Small intestine (tissue), 7 donors: ENCODE measurements around the gene GLRA3. TPM values are rescaled to one million over a fixed set of nuclear protein-coding genes. Genes with fewer than 3 reads are reported as not detected.

ENCODE experiments used
- DNase-seq, 2 donors: peaks; one replicate each; pipeline versions ENCODE4 v3.0.0 to v3.0.0-alpha.2; 2013
- FAIRE-seq: peaks from 2 replicates; lab custom pipeline; 2012; peaks lifted over from hg19 to GRCh38; lab: Jason Lieb, UNC
- H3K27ac ChIP-seq, 3 donors: one replicate each; pipeline ENCODE4 v1.5.1; 2013; ENCODE audit warnings: low read length in 2 of 3, mild to moderate bottlenecking in 2 of 3, control low read depth in 1 of 3, inconsistent platforms in 1 of 3, low read depth in 1 of 3, moderate library complexity in 1 of 3
- H3K27me3 ChIP-seq, 3 donors: one replicate each; pipeline ENCODE4 v1.6.1; 2013; ENCODE audit warnings: low read length in 3 of 3, inconsistent platforms in 1 of 3; ENCODE audit not compliant: control insufficient read depth in 3 of 3, insufficient read depth in 3 of 3
- H3K36me3 ChIP-seq, 3 donors: one replicate each; pipeline ENCODE4 v1.6.1; 2013; ENCODE audit warnings: low read length in 3 of 3, inconsistent platforms in 1 of 3, low read depth in 1 of 3, mild to moderate bottlenecking in 1 of 3, moderate library complexity in 1 of 3; ENCODE audit not compliant: control insufficient read depth in 3 of 3, insufficient read depth in 2 of 3
- H3K4me1 ChIP-seq, 3 donors: one replicate each; pipeline ENCODE4 v1.6.1; 2013; ENCODE audit warnings: low read length in 2 of 3, inconsistent platforms in 1 of 3, low read depth in 1 of 3, mild to moderate bottlenecking in 1 of 3, moderate library complexity in 1 of 3; ENCODE audit not compliant: control insufficient read depth in 3 of 3, insufficient read depth in 2 of 3
- H3K4me3 ChIP-seq, 3 donors: one replicate each; pipeline ENCODE4 v1.5.1; 2013; ENCODE audit warnings: low read length in 3 of 3, control low read depth in 1 of 3, inconsistent platforms in 1 of 3, low read depth in 1 of 3, mild to moderate bottlenecking in 1 of 3, moderate library complexity in 1 of 3
- H3K9me3 ChIP-seq, 2 donors: one replicate each; pipeline ENCODE4 v1.6.1; 2013; ENCODE audit warnings: low read depth in 1 of 2, low read length in 1 of 2; ENCODE audit not compliant: control insufficient read depth in 2 of 2, insufficient read depth in 1 of 2
- WGBS, 3 donors: extraction: QIAGEN DNeasy Blood & Tissue Kit; methylation state at CpG; one replicate each; pipeline ENCODE4 v1.1.7; 2013; 5-methylcytosine and 5-hydroxymethylcytosine counted together
- polyA plus RNA-seq, 4 donors: library from polyadenylated mRNA; stranded (reverse) in 3 of 4; unstranded in 1 of 4; fragments of 200-250 nt in 3 of 4; fragments of 120-200 nt in 1 of 4; gene quantifications; one replicate each; pipeline versions ENCODE4 v1.2.1 to v1.2.3, GENCODE V29; 2013
- donor health status: healthy with polysubstance abuse.
- donor health status: control.
- donor health status: control.
- donor health status: Bipolar disorder and iron deficiency.
- donor health status: healthy.

GLRA3 gene
- polyA plus RNA-seq, 4 donors = 0.04 to 0.28 TPM; not detected in 2

GRCh38 chr4:174654634-174655033 lies 174.4 kb downstream of the GLRA3 start:
- no peak for DNase-seq
- Histone ChIP-seq H3K36me3 (no peaks in the 10 kb centered on the region), H3K4me3 (no peak overlapping the region), H3K4me1 (no peaks in the 10 kb centered on the region), H3K27me3 (no peaks in the 10 kb centered on the region), H3K27ac (no peak overlapping the region), H3K9me3 (no peaks in the 10 kb centered on the region)
- FAIRE-seq = no peak
- 70 to 85% (median 79%) methylated on average over 4 of the region's 4 CpGs for WGBS, 3 donors

DNA sequence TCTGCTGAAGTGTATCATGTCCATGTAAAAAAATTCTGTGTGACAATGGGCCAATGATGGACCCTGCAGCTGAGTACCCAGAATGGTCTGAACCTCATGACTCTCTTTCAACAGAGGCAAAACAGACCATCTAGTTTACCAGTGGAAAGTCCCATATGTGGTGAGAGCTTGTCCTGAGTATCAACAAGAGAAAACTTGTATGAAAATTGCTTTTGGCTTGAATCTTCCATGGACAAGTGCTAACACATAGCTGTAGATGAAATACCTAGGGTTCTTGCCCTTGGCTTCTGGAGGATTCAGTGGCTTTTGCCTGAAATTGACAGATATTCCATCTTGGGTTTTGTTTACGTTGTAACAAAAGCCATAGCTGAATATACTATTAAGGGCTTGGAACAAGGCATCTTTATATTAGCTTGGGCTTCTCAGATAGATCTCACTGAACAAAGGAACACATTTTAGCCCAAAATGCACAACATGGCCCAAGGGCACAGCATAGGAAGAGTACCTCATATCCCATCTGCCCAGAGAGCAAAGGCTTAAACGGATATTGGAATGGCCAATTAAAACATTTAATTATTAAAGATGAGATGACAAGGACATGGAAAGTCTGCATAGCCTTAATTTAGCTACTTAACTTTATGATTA lies 178.2 kb downstream of the GLRA3 start:
- no peak for DNase-seq
- H3K27ac ChIP-seq = no peak overlapping the region
- H3K9me3 ChIP-seq = no peaks in the 10 kb centered on the region
- no peaks in the 10 kb centered on the region for H3K36me3 ChIP-seq
- no peak for FAIRE-seq
- WGBS, 3 donors = 63 to 83% (median 83%) methylated on average over 2 of the region's 2 CpGs
- no peaks in the 10 kb centered on the region for H3K27me3 ChIP-seq
- H3K4me1 ChIP-seq = no peaks in the 10 kb centered on the region
- no peak overlapping the region for H3K4me3 ChIP-seq

- H3K27ac ChIP-seq = no peak overlapping the region
- WGBS, 3 donors = 83 to 88% (median 85%) methylated on average over 5 of the region's 5 CpGs
These were observed 180.2 kb downstream of the GLRA3 start for GRCh38 chr4:174648812-174649211.

DNA sequence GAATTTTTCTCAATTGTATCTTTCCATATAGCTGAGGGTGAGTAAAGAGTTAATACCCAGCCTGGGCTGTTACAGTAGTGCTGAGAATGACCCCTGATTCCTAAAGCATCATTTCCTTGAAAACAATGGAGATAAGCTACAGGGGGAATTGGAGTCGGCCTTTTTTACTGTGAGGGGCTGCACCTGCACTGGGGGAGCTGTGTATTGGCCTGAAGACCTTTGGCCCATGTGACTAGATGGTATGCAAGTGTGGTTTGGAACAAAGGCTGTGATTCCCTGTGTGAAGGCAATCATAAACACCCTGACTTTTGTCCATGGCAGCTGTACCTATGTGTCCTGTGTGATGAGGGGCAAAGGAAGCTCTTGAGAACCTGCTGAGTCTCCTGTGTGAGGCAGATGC lies 182.7 kb downstream of the GLRA3 start:
- 0 to 24% (median 4%) methylated on average over 1 of the region's 1 CpG for WGBS, 3 donors
- no peaks in the 10 kb centered on the region for H3K4me1 ChIP-seq
- H3K27ac ChIP-seq = no peak overlapping the region
- no peaks in the 10 kb centered on the region for H3K36me3 ChIP-seq
- no peaks in the 10 kb centered on the region for H3K9me3 ChIP-seq
- DNase-seq = no peak
- H3K27me3 ChIP-seq = no peaks in the 10 kb centered on the region
- FAIRE-seq = no peak
- H3K4me3 ChIP-seq = no peak overlapping the region

More at GRCh38 chr4:174648812-174649211, 180.2 kb downstream of the GLRA3 start:
- Histone ChIP-seq H3K27me3 (no peaks in the 10 kb centered on the region), H3K4me1 (no peaks in the 10 kb centered on the region), H3K9me3 (no peaks in the 10 kb centered on the region), H3K4me3 (no peak overlapping the region), H3K36me3 (no peaks in the 10 kb centered on the region)
- FAIRE-seq (no peak), DNase-seq (no peak)

- no peak for DNase-seq
- Histone ChIP-seq H3K4me3 (no peak overlapping the region), H3K4me1 (no peaks in the 10 kb centered on the region), H3K9me3 (no peaks in the 10 kb centered on the region), H3K36me3 (no peaks in the 10 kb centered on the region), H3K27me3 (no peaks in the 10 kb centered on the region), H3K27ac (no peak overlapping the region)
- FAIRE-seq = no peak
These were observed 188.9 kb downstream of the GLRA3 start for GRCh38 chr4:174640146-174640545.

DNA sequence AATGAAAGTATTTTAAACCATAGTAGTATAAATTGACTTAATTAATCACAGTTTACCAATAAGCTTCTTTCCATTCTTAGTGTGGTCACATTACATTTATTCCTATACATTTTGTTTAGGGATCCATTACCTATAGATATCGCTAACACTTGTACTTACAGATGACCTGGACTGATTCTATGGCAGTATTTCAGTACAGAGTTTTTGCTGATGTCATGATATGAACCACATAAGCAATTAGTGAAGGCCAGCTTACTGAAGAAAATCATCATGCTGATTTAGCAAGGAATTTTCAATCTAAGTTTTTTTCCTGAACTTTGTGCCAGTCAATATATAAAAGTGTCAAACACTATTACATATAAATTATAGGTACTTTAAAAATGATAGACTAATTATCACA lies 193.3 kb downstream of the GLRA3 start:
- WGBS, 3 donors = 94 to 100% (median 94%) methylated on average over 1 of the region's 1 CpG
- FAIRE-seq (no peak), DNase-seq (no peak)

GRCh38 chr4:174633399-174633798 lies 195.6 kb downstream of the GLRA3 start:
- no peak overlapping the region for H3K27ac ChIP-seq
- H3K36me3 ChIP-seq = no peaks in the 10 kb centered on the region
- H3K4me1 ChIP-seq = no peaks in the 10 kb centered on the region
- FAIRE-seq = no peak
- H3K9me3 ChIP-seq = no peaks in the 10 kb centered on the region
- H3K4me3 ChIP-seq = no peak overlapping the region
- 95 to 100% (median 97%) methylated on average over 1 of the region's 1 CpG for WGBS, 3 donors
- DNase-seq = no peak
- no peaks in the 10 kb centered on the region for H3K27me3 ChIP-seq

More for the DNA sequence above, 193.3 kb downstream of the GLRA3 start:
- no peak overlapping the region for H3K4me3 ChIP-seq
- H3K4me1 ChIP-seq = no peaks in the 10 kb centered on the region
- H3K27ac ChIP-seq = no peak overlapping the region
- no peaks in the 10 kb centered on the region for H3K27me3 ChIP-seq
- H3K9me3 ChIP-seq = no peaks in the 10 kb centered on the region
- H3K36me3 ChIP-seq = no peaks in the 10 kb centered on the region

DNA sequence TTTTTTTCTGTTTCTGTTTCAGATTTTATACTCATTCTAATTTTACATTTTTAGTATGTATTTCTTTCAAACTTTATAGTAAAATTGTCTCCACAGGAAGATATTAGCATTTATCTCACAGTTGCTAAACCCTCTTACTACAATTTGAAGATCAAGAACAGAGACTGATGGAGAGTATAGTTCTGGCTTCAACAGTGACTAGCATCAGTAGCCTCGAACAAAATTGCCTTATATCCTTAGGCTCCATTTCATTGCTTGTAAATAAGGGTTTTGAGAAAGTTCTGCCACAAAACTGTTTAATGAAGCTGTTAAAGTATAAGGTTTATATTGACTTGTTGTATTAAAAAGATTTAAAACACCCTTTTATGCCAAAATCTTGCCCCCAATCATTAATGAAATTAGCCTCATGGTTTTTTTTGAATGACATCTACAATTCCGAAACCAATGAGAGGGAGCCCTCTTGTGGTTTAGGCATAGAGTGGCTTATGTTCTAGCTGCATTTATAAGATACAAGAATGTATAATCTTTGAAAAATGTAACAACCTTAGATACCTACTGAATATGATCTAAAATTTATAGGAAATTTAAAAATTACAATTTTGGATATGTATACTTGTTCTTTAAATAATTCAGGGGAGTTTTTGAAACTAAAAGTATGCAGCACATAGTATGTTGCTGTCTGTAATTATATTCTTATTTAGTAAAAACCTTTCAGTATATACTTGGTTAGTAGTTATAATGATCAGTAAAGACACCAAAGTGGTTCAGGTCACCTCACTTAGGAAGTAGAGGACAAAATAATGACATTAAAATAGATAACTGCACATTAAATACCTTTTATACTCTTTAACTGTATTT lies 196.9 kb downstream of the GLRA3 start:
- Histone ChIP-seq H3K4me3 (no peak overlapping the region), H3K4me1 (no peaks in the 10 kb centered on the region), H3K27me3 (no peaks in the 10 kb centered on the region), H3K36me3 (no peaks in the 10 kb centered on the region), H3K9me3 (no peaks in the 10 kb centered on the region), H3K27ac (no peak overlapping the region)
- 14 to 36% (median 31%) methylated on average over 2 of the region's 2 CpGs for WGBS, 3 donors
- peak; percentile 64 to 70 for DNase-seq
- no peak for FAIRE-seq
